Skeletal muscle tissue (tissue), 4 donors: ENCODE data around the gene PLA2G15. TPM values are rescaled to one million over a fixed set of nuclear protein-coding genes. Genes with fewer than 3 reads are reported as not detected.

ENCODE experiments used
- H3K27ac ChIP-seq: one replicate; pipeline ENCODE4 v1.7.0; 2013; ENCODE audit warnings: mild to moderate bottlenecking, low read depth, low read length, inconsistent platforms
- H3K27me3 ChIP-seq, 3 donors: one replicate each; pipeline ENCODE4 v1.7.0; 2013; ENCODE audit warnings: low read length in 3 of 3; ENCODE audit not compliant: control insufficient read depth in 3 of 3, insufficient read depth in 3 of 3
- H3K36me3 ChIP-seq, 3 donors: one replicate each; pipeline ENCODE4 v1.7.0; 2013; ENCODE audit warnings: low read length in 3 of 3; ENCODE audit not compliant: control insufficient read depth in 3 of 3, insufficient read depth in 3 of 3
- H3K4me1 ChIP-seq, 3 donors: one replicate each; pipeline ENCODE4 v1.7.0; 2013; ENCODE audit warnings: low read length in 3 of 3, mild to moderate bottlenecking in 3 of 3; ENCODE audit not compliant: control insufficient read depth in 3 of 3, insufficient read depth in 3 of 3
- H3K4me3 ChIP-seq, 3 donors: one replicate each; pipeline ENCODE4 v1.7.0; 2013; ENCODE audit warnings: low read length in 3 of 3
- H3K9ac ChIP-seq, 3 donors: one replicate each; pipeline ENCODE4 v1.7.0; 2013; ENCODE audit warnings: low read length in 3 of 3, mild to moderate bottlenecking in 3 of 3, moderate library complexity in 2 of 3, low read depth in 1 of 3
- H3K9me3 ChIP-seq, 3 donors: one replicate each; pipeline ENCODE4 v1.7.0; 2013; ENCODE audit warnings: low read length in 3 of 3; ENCODE audit not compliant: control insufficient read depth in 3 of 3
- total RNA-seq: library from RNA; depleted of rRNA; stranded (reverse); fragments of >200 nt; gene quantifications from one replicate; pipeline ENCODE4 v1.2.3, GENCODE V29; 2014
- donor health status: Osteomylitis.

PLA2G15 gene
- total RNA-seq, 1 donor from 2014 or later: 23.0 TPM

DNA sequence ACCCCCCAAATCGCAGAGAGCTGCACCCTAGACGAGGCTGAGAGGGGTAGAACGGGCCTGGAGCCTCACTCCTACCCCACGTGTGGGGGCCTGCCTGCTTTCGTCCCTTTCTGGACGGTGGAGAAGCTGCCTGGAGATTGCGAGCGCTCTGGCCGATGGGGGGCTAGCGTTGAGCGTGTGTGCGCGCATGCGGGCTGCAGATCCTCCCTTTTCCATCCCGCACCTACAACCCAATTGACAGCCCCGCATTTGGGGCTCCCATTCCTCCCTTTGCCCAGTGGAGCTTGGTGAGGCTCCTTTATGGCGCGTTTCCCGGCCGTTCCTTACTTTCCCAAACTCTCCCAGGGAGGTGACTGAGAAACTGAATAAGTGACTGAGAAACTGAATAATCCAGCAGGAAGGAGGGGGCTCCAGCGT lies 8.3 kb upstream of the PLA2G15 start:
- H3K4me1 ChIP-seq: peaks cover 18 to 23% (median 20%) of the 10 kb centered on the region in 3 donors

DNA sequence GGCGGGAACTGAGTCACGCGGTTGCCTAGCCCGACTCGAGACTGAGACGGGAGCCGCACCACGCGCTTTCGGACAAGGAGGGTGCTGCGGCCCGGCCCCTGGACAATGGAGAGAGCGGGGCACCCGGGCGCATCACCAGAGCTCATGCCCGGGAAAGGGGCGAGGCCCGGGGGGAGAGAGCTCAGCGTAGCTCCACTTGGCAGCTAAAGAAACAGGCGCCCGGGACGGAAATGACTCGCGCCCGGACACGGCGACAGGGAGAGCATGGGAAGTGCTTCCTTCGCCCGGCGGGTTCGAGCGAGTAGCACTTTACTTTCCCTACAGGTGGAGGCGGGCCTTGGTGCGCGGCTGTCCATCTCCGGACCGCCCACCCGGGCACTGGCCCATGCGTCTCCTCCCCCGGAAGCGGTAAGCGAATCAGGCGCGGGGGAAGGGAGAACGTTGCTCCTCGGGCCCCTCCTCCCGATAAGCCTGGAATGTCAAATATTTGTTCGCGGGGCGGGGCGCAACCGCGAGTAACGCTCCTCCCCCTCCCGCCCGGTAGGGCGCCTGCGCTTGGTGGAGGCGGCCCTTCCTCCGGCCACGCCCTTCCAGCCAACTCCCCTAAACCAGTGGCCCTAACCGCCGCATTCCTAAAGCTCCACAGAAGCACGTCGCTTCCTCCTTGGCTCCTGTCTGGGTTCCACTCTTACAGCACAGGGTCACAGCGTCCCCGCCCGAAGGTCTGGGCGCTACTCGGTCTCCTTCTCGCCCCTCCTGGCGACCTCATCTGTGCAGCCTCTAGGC lies 7.7 kb upstream of the PLA2G15 start:
- H3K4me3 ChIP-seq: peak overlapping the region; percentile 74 to 87 (median 86)
- H3K9ac ChIP-seq: peak overlapping the region; percentile 76 to 93 (median 92)
- H3K27ac ChIP-seq: peak overlapping the region; percentile 74
- H3K27me3 ChIP-seq: no peaks in the 10 kb centered on the region
- peaks cover 0 to under 1% (median 0%) of the 10 kb centered on the region in 3 donors for H3K36me3 ChIP-seq
- peaks cover 18 to 23% (median 20%) of the 10 kb centered on the region in 3 donors for H3K4me1 ChIP-seq
- no peaks in the 10 kb centered on the region for H3K9me3 ChIP-seq

More for the DNA sequence above, 8.3 kb upstream of the PLA2G15 start:
- Histone ChIP-seq H3K36me3 (peaks cover 0 to 7% (median under 1%) of the 10 kb centered on the region in 3 donors), H3K9ac (peak overlapping the region; percentile 61 to 93 (median 76)), H3K27ac (peak overlapping the region; percentile 74), H3K27me3 (no peaks in the 10 kb centered on the region), H3K4me3 (peak overlapping the region; percentile 66 to 87 (median 74)), H3K9me3 (no peaks in the 10 kb centered on the region)

DNA sequence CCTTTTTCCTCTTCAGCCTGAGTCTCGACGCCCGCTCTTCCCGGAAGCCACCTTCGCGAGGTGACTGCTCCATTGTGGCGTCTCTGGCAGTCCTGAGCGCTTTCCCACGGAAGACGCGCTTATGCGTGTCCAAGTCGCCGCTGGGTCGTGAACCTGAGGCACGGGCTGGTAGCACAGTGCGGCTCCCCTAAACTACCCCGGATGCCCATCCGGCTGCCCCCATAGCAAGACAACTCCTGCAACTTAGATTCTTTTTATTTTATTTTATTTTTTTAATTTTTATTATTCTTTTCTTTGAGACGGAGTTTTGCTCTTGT lies 7.2 kb upstream of the PLA2G15 start:
- Histone ChIP-seq H3K9ac (peak overlapping the region; percentile 76 to 93 (median 92)), H3K4me1 (peaks cover 18 to 23% (median 23%) of the 10 kb centered on the region in 3 donors), H3K27me3 (no peaks in the 10 kb centered on the region), H3K4me3 (peak overlapping the region; percentile 74 to 87 (median 86)), H3K36me3 (no peaks in the 10 kb centered on the region), H3K9me3 (no peaks in the 10 kb centered on the region), H3K27ac (peak overlapping the region; percentile 74)

DNA sequence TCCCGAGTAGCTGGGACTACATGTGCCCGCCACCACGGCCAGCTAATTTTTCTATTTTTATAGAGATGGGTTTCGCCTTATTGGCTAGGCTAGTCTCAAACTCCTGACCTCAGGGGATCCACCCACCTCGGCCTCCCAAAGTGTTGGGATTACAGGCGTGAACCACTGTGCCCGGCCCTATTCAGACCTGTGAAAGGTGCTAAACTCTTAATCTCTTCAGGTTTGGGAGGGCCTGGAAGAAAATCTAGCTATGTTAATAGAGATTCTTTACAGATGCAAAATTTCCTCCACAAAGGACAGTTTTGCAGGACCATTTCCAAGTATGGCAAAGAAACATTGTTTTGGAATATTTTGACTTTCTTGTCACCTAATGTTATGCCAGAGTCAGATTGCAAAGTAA lies 3.1 kb upstream of the PLA2G15 start:
- no peak overlapping the region for H3K4me3 ChIP-seq
- peaks cover 0 to 2% (median 0%) of the 10 kb centered on the region in 3 donors for H3K36me3 ChIP-seq
- H3K4me1 ChIP-seq: peaks cover 27 to 42% (median 34%) of the 10 kb centered on the region in 3 donors
- H3K27me3 ChIP-seq: no peaks in the 10 kb centered on the region
- H3K9me3 ChIP-seq: no peaks in the 10 kb centered on the region
- H3K27ac ChIP-seq: no peak overlapping the region
- H3K9ac ChIP-seq: no peak overlapping the region

DNA sequence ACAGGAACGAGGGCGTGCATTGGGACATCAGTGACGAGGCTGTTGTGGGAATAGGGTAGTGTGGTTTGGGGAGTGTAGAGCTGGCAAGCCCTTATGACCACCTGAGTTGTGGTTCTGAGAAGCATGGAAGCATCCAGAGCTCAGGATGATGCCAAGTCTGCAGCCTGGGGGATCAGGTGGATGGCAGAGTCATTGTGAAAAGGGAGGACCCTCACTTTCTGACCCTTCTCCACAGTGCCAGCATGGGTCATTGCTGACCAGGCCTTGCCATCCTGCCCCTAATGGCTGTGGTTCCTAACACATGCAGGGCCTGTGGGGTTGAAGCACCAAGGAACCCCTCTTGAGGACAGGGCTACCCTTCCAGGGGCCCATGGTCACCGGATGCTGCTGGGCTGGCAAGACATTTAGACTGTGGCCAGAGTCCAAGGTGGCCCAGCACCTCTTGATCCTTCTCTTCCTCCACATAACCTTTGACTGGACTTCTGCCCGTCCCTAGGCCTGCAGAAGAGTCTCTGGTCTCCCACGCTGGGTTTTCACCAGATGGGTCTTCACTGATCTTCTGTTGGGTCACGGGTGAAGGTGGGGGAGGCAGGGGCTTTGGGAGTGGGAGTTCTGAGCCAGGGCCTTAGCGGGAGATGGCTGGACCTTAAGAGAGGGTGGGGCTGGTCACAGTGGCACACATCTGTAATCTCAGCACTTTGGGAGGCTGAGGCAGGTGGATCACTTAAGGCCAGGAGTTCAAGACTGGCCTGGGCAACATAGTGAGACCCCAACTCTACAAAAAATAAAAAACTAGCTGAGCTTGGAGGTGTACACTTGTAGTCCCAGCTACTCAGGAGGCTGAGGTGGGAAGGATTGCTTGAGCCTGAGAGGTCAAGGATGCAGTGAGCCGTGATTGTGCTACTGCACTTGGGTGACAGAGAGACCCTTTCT lies 2.0 kb upstream of the PLA2G15 start:
- peaks cover 0 to 2% (median 0%) of the 10 kb centered on the region in 3 donors for H3K36me3 ChIP-seq
- H3K4me1 ChIP-seq: peaks cover 34 to 47% (median 40%) of the 10 kb centered on the region in 3 donors
- H3K27me3 ChIP-seq: no peaks in the 10 kb centered on the region
- no peak overlapping the region for H3K9ac ChIP-seq
- no peak overlapping the region for H3K4me3 ChIP-seq
- H3K27ac ChIP-seq: no peak overlapping the region
- H3K9me3 ChIP-seq: no peaks in the 10 kb centered on the region

DNA sequence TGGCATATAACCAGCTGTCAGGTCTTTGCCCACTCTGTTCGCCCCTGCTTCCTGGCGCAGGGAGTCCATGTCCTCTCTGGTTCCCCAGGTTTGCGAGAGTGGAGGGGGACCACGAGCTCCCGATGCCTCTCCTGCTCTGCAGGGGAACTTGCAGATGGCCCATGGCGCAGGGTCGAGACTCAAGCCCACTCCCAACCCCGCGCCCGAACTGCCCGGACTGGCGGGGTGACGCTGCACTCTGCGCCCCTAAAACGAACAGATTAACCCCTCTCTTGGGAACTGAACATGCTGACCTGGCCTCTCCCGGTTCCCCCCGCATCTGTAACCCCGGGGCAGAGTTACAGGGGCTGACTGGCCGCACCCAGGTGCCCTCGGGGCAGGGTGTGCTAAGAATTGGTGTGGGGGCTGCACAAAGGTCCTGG lies 681 bp upstream of the PLA2G15 start:
- H3K27ac ChIP-seq: peak overlapping the region; percentile 100
- H3K4me3 ChIP-seq: peak overlapping the region; percentile 97 to 99 (median 99)
- peak overlapping the region; percentile 89 to 99 (median 95) for H3K9ac ChIP-seq
- H3K9me3 ChIP-seq: no peaks in the 10 kb centered on the region
- H3K36me3 ChIP-seq: peaks cover 0 to 8% (median 6%) of the 10 kb centered on the region in 3 donors
- H3K4me1 ChIP-seq: peaks cover 47 to 60% (median 53%) of the 10 kb centered on the region in 3 donors
- no peaks in the 10 kb centered on the region for H3K27me3 ChIP-seq

DNA sequence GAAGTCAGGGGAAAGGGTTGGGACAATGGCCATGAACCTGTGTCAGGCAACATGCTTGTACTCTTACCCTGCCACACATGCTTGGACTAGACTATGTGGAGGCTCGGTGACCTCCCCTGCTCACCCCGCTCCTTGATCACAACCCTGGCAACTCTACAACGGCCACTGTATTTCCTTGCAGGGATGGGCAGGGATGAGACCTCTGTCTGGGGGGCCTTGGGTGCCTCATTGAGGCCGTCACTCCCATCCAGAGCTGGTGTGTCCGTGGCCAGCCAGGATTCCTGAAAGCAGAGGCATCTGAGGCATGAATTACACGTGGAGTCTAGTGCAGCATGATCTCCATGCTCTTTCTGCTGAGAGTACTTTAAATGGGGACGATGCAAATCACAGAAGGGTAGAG lies 948 bp downstream of the PLA2G15 start:
- Histone ChIP-seq H3K27ac (peak overlapping the region; percentile 100), H3K36me3 (peaks cover 2 to 17% (median 12%) of the 10 kb centered on the region in 3 donors), H3K9ac (peak overlapping the region; percentile 73 to 91 (median 89)), H3K4me3 (peak overlapping the region; percentile 95 to 99 (median 99)), H3K4me1 (peaks cover 51 to 67% (median 57%) of the 10 kb centered on the region in 3 donors), H3K27me3 (no peaks in the 10 kb centered on the region), H3K9me3 (no peaks in the 10 kb centered on the region)

DNA sequence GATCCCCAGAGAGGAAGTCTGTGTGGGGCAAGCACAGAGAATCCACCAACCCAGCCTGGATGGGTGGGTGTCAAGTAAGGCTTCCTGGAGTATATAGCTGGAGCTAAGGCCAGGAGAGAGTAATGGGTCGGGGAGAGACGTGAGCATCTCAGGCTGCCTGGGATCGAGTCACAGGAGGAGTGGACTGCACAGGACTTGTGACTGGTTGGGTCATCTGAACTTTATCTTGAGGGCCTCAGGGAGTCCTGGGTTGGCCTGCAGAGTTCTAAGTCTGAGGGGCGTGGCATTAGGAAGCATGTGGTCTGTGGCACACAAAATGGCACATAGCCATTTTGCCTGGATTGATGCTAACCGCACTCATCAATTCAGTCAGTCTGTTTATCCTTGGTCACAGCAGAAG lies 1.5 kb downstream of the PLA2G15 start:
- Histone ChIP-seq H3K9me3 (no peaks in the 10 kb centered on the region), H3K4me3 (peak overlapping the region; percentile 95 to 99 (median 99)), H3K27ac (peak overlapping the region; percentile 100), H3K27me3 (no peaks in the 10 kb centered on the region), H3K36me3 (peaks cover 4 to 18% (median 14%) of the 10 kb centered on the region in 3 donors), H3K4me1 (peaks cover 51 to 71% (median 62%) of the 10 kb centered on the region in 3 donors), H3K9ac (peak overlapping the region; percentile 73 to 91 (median 89))

DNA sequence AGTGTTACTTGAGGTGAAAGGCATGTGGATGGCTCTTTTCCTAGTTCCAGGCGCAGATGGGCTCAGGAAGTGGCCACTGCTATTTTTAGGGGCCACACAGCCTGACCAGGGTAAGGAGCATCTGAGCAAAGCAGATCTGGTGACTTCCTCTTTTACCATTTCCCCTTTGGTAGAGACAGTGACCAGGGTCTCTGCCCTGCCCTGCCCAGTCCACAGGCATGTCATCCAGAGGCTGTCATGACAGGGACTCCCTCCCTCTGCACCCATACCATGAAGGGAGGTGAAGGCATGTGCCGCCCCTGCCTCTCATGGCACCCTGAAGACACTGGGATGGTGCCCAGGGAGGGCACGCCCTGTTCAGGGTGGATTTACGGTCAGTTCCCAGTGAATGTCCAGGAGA lies 2.2 kb downstream of the PLA2G15 start:
- Histone ChIP-seq H3K4me3 (peak overlapping the region; percentile 95 to 99 (median 99)), H3K36me3 (peaks cover 4 to 18% (median 16%) of the 10 kb centered on the region in 3 donors), H3K9me3 (no peaks in the 10 kb centered on the region), H3K27ac (peak overlapping the region; percentile 100), H3K27me3 (no peaks in the 10 kb centered on the region), H3K4me1 (peaks cover 56 to 76% (median 69%) of the 10 kb centered on the region in 3 donors), H3K9ac (peak overlapping the region; percentile 61 to 91 (median 89))
